CD4-positive, alpha-beta T cell treated with Interleukin-10 for 1 hour (primary cell): ENCODE measurements around the gene NEURL1.

Source experiments
- DNase-seq: peaks from one replicate; pipeline ENCODE4 v3.0.0-alpha.2; 2020

NEURL1 gene

GRCh38 chr10:103568505-103568904 is 75.0 kb downstream of the NEURL1 start:
- no peak for DNase-seq

- no peak for DNase-seq
These were observed 76.4 kb downstream of the NEURL1 start for GRCh38 chr10:103569896-103570295.

DNA sequence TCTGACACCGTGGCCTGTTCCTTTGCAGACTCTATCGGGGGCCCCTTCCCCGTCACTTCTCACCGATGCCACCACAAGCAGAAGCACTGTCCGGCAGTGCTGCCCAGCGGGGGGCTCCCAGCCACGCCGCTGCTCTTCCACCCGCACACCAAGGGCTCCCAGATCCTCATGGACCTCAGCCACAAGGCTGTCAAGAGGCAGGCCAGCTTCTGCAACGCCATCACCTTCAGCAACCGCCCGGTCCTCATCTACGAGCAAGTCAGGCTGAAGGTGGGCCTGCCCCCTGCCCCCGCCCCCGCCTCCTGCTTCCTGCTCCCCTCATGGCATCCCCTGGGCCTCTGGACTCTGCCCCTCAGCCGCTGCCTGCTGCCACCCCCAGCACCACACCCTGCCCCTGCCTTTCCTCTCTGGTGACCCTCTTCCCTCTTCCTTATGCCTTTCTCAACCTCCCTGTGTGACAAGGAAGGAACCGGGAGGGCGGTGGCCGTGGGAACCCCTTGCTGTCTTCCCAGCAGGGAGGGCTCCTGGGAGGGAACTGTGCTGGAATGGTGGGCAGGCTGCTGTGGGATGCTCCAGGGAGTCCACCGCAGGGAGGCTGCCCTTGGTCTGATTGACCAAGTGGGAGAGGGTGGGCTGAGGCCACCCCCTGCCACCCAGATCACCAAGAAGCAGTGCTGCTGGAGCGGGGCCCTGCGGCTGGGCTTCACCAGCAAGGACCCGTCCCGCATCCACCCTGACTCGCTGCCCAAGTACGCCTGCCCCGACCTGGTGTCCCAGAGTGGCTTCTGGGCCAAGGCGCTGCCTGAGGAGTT is 77.5 kb downstream of the NEURL1 start:
- no peak for DNase-seq

DNA sequence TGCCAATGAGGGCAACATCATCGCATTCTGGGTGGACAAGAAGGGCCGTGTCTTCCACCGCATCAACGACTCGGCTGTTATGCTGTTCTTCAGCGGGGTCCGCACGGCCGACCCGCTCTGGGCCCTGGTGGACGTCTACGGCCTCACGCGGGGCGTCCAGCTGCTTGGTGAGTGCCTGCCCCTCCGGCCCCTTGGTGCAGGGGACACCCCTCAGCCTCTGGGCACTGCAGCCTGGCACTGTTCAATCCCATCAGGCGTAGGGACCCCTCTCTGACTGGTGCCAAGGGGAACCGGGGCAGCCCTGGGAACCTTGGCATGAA is 78.1 kb downstream of the NEURL1 start:
- no peak for DNase-seq

DNA sequence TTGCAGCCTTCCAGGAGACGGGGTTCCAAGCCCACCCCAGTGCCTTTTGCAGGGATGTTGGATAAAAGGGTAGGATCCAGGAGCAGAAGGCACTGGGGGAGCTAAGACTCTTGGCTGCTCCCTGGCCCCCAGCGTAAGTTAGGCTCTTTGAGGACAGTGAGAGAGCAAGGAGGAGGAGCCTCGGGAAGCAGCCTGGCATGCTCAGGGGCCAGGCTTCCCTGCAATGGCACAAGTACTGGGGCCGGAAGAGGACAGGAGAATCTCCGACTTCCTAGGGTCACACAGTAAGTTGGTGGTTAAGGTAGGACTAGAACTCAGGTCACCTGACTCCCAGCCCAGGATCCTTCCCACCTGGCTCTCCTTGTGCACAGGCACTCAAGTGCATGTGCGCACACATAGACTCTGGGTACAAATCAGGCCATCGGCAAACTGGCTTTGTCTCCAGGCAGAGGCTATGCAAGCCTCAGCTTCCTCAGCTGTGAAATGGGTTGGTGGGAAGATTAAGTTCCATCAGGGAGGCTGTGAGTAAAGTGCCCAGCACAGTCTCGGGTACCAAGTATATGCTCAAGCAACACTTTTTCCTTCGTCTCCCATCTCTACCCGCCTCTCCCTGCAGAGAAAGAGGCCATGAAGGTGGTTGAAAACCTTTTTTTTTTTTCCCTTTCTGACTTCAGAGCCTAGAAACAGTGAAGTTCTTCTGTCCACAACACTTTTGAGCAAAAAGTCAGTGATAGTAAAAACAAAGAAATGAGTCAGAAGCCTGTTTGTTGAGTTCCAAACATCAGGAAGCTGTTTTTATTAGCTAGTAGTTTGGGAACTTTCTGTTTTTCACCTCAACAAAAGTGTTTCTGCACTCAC is 79.1 kb downstream of the NEURL1 start:
- DNase-seq = no peak

GRCh38 chr10:103573205-103573487 is 79.6 kb downstream of the NEURL1 start:
- DNase-seq = no peak

GRCh38 chr10:103574097-103575061 is 80.9 kb downstream of the NEURL1 start:
- no peak for DNase-seq

GRCh38 chr10:103575416-103576075 is 82.0 kb downstream of the NEURL1 start:
- DNase-seq = no peak

GRCh38 chr10:103576076-103576471 is 82.6 kb downstream of the NEURL1 start:
- DNase-seq = no peak

DNA sequence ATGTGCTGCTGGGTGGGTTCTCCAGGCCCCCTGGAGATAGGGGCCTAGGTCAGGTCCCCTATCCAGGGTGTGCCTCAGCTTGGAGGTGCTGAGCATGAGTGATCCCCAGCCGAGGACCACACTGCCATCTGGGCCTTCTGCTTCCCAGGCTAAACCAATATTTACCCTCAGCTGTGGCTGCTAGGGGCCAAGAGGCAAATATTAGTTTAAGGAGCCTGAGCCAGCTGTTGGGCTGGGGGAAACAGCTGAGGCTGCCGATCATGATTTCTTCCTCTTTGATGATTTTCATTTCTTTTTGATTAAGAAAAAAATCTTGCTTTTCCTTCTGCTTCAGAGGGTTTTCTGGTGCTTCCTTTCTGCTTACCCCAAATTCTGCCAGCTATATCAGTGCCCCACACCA is 83.4 kb downstream of the NEURL1 start:
- DNase-seq = no peak

DNA sequence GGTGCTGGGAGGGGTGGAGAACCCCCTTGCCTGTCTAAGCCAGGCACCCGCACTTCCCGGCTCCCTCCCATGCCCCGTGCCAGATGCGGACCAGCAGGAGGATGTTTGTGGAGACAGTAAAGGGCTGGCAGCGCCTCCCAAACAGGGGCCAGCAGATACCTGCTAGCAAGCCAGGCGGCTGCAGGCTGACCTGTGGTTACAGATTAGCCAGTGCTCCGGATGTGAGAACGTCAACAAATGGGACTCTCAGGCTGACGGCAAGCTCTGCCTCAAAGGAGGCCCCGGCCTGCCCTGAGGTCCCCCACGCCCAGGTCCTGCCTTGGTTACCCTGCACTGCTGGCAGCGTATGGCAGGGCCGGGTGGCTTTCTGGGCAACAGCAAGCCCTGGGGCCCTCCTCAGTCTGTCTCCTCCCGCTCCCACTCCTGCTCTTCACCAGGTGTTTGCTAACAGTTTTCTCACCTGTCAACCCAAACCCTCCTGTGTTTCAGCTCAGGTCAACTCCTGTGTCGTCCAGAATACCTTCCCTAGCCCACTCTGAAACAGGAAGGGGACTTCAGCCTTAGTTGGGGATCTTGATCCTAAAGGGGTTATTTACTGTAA is 85.4 kb downstream of the NEURL1 start:
- no peak for DNase-seq

DNA sequence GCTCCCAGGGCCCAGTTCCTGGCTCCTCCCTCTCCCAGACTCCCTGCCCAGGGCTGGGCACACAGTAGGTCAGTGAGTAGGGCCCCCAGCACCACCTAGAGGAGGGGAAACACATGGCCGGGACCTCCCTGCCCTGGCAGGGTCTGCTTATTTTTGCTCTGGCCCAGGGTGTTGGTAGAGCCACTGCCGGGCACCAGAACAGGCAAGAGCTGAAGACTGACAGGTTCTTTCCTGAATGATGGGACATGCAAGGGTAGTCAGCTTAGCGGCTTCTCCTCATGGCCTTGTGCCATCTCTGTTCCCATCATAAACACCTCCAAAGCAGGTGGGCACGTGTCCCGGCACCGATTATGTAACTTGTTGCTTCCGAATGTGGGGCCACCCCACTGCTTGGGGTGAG is 86.5 kb downstream of the NEURL1 start:
- DNase-seq = no peak

GRCh38 chr10:103580430-103580829 is 86.9 kb downstream of the NEURL1 start:
- no peak for DNase-seq

DNA sequence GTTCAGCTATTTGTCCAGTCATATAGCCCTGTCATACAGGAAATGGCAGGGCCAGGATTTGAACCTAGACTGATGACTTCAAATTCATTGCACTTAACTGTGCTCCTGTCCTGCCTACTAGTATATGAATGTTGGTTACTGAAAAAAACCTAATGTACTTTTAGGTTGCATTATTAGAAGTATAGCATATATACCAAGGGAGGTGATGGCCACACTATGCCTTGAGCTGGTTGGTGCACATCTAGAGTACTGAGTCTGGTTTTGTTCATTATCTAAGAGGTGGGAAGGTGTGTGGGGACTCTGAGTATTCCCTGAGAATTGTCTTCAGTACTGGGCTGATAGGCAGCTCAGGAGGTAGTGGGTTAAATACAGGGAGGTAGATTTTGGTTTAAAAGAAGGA is 88.0 kb downstream of the NEURL1 start:
- DNase-seq = no peak

- DNase-seq = no peak
These were observed 89.0 kb downstream of the NEURL1 start for GRCh38 chr10:103582331-103583123.

DNA sequence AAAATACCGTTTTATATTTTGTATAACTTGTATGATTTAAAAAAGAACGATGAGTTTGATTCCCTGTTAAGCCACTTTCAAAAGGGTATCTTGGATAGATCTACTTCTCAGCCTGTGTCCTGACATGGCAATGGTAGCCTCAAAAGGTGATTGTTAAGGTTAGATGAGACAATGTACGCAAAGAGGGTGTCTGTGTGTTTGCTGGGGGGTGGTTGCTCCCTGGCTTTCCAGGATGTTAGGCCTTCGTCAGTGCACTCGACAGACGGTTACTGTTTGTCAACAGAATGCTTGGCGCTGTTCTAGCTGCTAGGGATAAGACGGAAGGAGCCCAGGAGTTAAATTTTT is 90.3 kb downstream of the NEURL1 start:
- DNase-seq = no peak

GRCh38 chr10:103584216-103585010 is 90.9 kb downstream of the NEURL1 start:
- peak; percentile 88 for DNase-seq

DNA sequence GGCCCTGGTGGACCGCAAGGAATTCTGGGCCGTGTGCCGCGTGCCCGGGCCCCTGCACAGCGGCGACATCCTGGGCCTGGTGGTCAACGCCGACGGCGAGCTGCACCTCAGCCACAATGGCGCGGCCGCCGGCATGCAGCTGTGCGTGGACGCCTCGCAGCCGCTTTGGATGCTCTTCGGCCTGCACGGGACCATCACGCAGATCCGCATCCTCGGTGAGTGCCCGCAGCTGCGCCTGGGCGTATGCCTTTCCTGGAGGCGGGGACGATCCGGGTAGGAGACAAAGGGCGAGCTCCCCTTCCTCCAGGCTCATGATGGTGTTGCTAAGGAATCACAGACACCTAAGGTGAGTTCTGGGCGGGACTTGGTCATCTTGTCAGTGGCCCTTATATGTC is 91.5 kb downstream of the NEURL1 start:
- no peak for DNase-seq

GRCh38 chr10:103587073-103587472 is 93.6 kb downstream of the NEURL1 start:
- no peak for DNase-seq

DNA sequence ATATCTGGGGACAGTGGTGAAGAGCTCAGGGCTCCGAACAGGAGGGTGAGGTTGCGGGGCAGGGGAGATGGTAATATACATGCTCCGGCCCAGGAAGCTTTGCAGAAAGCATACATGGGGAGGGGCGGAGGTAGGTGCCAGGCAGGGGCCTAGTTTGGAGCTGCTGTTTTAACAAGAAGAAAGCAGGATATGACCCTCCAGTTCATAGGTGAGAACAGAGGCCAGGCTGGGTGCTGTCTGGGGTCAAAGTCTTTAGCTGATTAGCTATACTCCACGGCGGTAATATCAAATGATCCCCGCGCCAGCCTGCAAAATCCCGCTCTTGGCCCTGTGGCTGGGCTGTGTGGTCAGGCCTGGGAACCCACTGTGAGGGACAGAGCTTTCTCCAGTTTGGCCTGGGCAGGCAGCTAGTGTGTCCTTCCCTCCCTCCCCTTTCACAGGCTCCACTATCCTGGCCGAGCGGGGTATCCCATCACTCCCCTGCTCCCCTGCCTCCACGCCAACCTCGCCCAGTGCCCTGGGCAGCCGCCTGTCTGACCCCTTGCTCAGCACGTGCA is 95.6 kb downstream of the NEURL1 start:
- no peak for DNase-seq
